ENCODE measurements around the gene OR10T2. TPM values are rescaled to one million over a fixed set of nuclear protein-coding genes. Genes with fewer than 3 reads are reported as not detected.

OR10T2 gene
- total and polyA plus RNA-seq, 10 of the 15 experiments (the other 5 are each of a cell fraction or from before 2014, with no cell fraction given) = not detected

DNA sequence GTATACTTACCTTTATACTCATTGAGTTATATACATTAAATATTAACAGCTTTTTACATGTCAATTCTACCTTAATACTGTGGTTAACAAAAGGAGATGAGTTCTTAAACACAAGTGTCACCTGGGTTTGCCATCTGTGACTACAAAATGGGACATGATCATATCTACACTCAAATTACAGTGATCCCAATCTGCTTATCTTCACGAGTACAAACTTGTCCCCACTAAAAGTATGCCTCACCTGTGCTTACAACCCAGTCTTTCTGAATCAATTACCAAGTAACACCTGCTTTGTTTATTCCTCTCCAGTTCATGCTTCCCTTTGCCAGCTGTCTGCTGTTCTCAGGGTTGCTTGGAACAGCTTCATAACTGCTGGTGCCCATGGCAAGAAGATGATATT lies 36.8 kb downstream of the OR10T2 start:
- CTCF ChIA-PET = no interaction called here
- no peak for FAIRE-seq
- DNase-seq (ENCODE audit: low read depth, low spot score) = no peak
- Histone ChIP-seq H4K20me1 (ENCODE audit: control insufficient read depth, insufficient read depth) (no peaks in the 10 kb centered on the region), H3K27ac (ENCODE audit: control insufficient read depth, insufficient read depth) (no peak overlapping the region), H3K27me3 (replicated peaks in 1 of 2; ENCODE audit: control insufficient read depth in 2 of 2, insufficient read depth in 2 of 2, low read length in 1 of 2) (no peaks in the 10 kb centered on the region), H2AFZ (ENCODE audit: control insufficient read depth, low read depth, low read length) (no peak overlapping the region), H3K4me1 (ENCODE audit: control insufficient read depth, insufficient read depth, low read length) (no peaks in the 10 kb centered on the region), H3K36me3 (ENCODE audit: control insufficient read depth in 2 of 2, insufficient read depth in 2 of 2, low read length in 1 of 2) (no peaks in the 10 kb centered on the region), H3K9ac (ENCODE audit: control insufficient read depth, insufficient read depth, low read length) (no peak overlapping the region), H3K4me2 (ENCODE audit: control insufficient read depth, insufficient read depth) (no peak overlapping the region), H3K9me3 (replicated peaks; ENCODE audit: control insufficient read depth, insufficient read depth, low read length) (no peaks in the 10 kb centered on the region), H3K4me3 (no peak overlapping the region), H3K79me2 (ENCODE audit: control insufficient read depth, insufficient read depth, low read length) (no peaks in the 10 kb centered on the region)
- ATAC-seq = no peak
- BruUV-seq (replicated peaks) = no TSS peak
- 0% methylated on average over 1 of the region's 1 CpG for WGBS (ENCODE audit: insufficient coverage, insufficient replicate concordance, low lambda C conversion rate, missing lambda C conversion rate)
- intact Hi-C loops (cut with micrococcal nuclease; ENCODE audit: unreplicated experiment) = no loop called here
- POLR2A ChIA-PET = no interaction called here
- TF ChIP-seq EED (IDR thresholded peaks at IDR 0.05; ENCODE audit: low read depth) (no peak), HDAC2 (IDR thresholded peaks at IDR 0.05) (no peak), EZH2 (IDR thresholded peaks at IDR 0.05; ENCODE audit: borderline replicate concordance, control insufficient read depth, low read depth, low read length) (no peak), RB1 (IDR thresholded peaks at IDR 0.05; ENCODE audit: borderline replicate concordance) (no peak), EGR1 (IDR thresholded peaks at IDR 0.05; ENCODE audit: borderline replicate concordance in 1 of 2, low read depth in 2 of 2, low read length in 2 of 2) (no peak), E2F4 (IDR thresholded peaks at IDR 0.05; ENCODE audit: low read depth, low read length) (no peak), POLR2A (IDR thresholded peaks at IDR 0.05; ENCODE audit: low read depth, low read length) (no peak), CHD1 (IDR thresholded peaks at IDR 0.05; ENCODE audit: low read depth, low read length) (no peak), ZSCAN29 (IDR thresholded peaks at IDR 0.05) (no peak), ZNF274 (IDR thresholded peaks at IDR 0.05; ENCODE audit: insufficient read depth, insufficient read length) (no peak)
- SMC1A ChIA-PET (ENCODE audit: uncharacterized antibody, unreplicated experiment) = no interaction called here
- RAD21 ChIA-PET (ENCODE audit: unreplicated experiment) = no interaction called here
- in situ Hi-C loops (cut with MboI) = no loop called here

Data from GM12878 (cell line).